ENCODE measurements around the gene RGL1.

GRCh38 chr1:183806125-183806524 is 1.2 kb downstream of the RGL1 start:
- TF ChIP-seq CTCF (IDR thresholded peaks at IDR 0.05) = no peak
- no peak for TF ChIP-seq POLR2A (IDR thresholded peaks at IDR 0.05)
